ENCODE measurements around the gene LPO. TPM values are rescaled to one million over a fixed set of nuclear protein-coding genes. Genes with fewer than 3 reads are reported as not detected.

LPO gene
- total RNA-seq, 1 donor from 2014 or later = 0.27 TPM

DNA sequence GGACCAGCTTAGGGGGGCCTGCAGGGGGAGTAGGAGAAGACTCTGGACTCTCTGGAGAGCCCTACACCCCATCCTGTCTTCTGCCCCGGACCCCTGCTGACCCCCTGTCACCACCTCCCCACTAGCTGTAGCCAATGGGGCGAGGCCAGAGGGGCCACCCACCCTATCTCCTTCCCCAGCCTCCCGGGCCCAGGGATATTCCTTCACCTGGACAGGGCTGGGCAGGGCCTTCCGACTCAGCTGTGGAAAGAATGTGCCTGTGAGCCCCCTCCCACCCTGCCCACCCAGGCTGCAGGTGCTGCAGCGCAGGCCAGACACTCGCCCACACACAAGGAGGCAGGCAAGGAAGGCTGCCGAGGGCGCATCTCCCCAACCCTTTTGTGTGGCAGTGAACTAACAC, 67.2 kb downstream of the LPO start:
- Mint-ChIP-seq H3K27ac (no peak overlapping the region), H3K36me3 (peaks cover 2% of the 10 kb centered on the region), H3K9me3 (no peaks in the 10 kb centered on the region), H3K27me3 (ENCODE audit: low read depth) (no peaks in the 10 kb centered on the region), H3K4me1 (no peaks in the 10 kb centered on the region), H3K4me3 (no peak overlapping the region)
- DNase-seq (ENCODE audit: low spot score in 2 of 2, unreplicated experiment in 2 of 2) = no peak
- TF ChIP-seq, protein P1, sequence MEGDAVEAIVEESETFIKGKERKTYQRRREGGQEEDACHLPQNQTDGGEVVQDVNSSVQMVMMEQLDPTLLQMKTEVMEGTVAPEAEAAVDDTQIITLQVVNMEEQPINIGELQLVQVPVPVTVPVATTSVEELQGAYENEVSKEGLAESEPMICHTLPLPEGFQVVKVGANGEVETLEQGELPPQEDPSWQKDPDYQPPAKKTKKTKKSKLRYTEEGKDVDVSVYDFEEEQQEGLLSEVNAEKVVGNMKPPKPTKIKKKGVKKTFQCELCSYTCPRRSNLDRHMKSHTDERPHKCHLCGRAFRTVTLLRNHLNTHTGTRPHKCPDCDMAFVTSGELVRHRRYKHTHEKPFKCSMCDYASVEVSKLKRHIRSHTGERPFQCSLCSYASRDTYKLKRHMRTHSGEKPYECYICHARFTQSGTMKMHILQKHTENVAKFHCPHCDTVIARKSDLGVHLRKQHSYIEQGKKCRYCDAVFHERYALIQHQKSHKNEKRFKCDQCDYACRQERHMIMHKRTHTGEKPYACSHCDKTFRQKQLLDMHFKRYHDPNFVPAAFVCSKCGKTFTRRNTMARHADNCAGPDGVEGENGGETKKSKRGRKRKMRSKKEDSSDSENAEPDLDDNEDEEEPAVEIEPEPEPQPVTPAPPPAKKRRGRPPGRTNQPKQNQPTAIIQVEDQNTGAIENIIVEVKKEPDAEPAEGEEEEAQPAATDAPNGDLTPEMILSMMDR (IDR thresholded peaks at IDR 0.05; ENCODE audit: unreplicated experiment) = no peak

DNA sequence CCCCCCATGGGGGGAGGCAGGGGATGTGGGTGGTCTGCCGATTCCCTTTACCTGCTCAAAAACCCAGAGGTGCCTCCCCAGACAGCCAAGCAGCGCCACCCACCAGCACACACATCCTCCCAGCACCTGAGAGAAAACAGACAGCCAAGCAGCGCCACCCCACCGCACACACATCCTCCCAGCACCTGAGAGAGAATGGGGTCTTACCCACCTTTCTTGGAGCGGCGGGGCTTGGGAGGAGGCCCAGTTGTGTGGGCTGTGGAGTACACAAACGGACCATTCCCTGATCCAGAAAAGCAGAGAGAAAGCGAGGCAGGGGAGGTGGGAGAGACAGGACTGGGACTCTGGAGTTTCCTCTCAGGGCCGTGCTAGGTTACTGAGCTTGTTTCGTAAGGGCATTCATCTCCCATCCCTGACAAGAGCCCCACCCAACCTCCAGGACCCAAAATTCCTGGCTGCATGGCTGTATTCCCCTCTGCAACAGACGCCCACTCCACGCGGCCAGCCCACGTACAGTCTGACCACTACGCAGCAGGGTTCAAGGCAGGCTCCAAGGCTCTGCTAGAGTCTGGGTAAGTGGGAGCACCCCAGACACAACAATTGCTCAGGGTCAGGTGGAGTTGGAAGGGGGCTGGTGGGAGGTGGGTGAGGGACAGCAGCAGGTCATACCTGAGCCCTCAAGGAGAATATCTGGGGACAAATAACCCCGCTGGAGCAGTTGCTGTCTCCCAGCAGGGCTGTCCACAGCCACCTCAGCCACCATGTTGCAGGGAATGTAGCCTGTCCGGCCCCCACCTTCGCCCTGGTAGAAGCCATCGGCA, 68.0 kb downstream of the LPO start:
- H3K4me3 Mint-ChIP-seq = no peak overlapping the region
- H3K36me3 Mint-ChIP-seq = peaks cover 2% of the 10 kb centered on the region
- peak in 1 of 2 experiments; percentile 26 for DNase-seq (ENCODE audit: low spot score in 2 of 2, unreplicated experiment in 2 of 2)
- TF ChIP-seq, protein P1 (IDR thresholded peaks at IDR 0.05; ENCODE audit: unreplicated experiment) = no peak
- H3K27ac Mint-ChIP-seq = no peak overlapping the region
- H3K9me3 Mint-ChIP-seq = no peaks in the 10 kb centered on the region
- H3K4me1 Mint-ChIP-seq = no peaks in the 10 kb centered on the region
- H3K27me3 Mint-ChIP-seq (ENCODE audit: low read depth) = no peaks in the 10 kb centered on the region

DNA sequence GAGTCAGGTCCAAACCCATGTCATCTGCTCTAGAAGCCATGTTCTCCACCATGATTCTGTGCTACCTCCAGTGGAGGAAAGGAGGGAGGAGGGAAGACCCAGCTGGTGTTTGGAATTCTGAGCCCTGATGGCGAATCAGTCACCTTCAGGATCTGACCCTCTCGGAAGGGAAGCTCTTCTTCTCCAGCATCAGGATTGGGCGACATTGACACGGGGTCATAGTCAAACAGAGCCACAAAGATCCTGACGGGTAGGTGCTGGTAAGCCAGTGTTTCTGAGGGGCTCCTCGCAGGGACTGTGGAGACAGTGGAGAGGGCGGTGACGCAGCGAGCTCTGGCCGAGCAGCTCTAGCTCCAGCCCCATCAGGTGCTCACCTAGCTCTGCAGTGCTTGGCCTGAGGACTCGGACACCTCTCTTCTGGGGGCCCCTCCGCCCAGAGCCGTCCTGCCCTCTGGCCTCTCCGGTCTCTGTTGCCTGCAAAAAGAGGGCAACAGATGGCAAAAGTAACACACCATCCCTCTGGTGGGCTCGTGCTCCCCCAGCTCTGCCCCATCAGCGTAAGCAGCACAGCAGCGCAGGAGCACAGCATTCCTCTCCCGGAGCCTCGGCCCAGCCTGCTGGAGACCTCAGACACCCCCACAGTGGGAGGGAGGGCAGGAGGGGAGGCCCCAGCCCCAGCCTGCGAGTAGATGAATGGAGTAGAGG, 69.2 kb downstream of the LPO start:
- no peaks in the 10 kb centered on the region for H3K27me3 Mint-ChIP-seq (ENCODE audit: low read depth)
- H3K9me3 Mint-ChIP-seq = no peaks in the 10 kb centered on the region
- no peaks in the 10 kb centered on the region for H3K4me1 Mint-ChIP-seq
- TF ChIP-seq, protein P1 (IDR thresholded peaks at IDR 0.05; ENCODE audit: unreplicated experiment) = no peak
- no peak overlapping the region for H3K4me3 Mint-ChIP-seq
- H3K36me3 Mint-ChIP-seq = peaks cover 2% of the 10 kb centered on the region
- H3K27ac Mint-ChIP-seq = no peak overlapping the region
- peak in 1 of 2 experiments; percentile 28 for DNase-seq (ENCODE audit: low spot score in 2 of 2, unreplicated experiment in 2 of 2)

DNA sequence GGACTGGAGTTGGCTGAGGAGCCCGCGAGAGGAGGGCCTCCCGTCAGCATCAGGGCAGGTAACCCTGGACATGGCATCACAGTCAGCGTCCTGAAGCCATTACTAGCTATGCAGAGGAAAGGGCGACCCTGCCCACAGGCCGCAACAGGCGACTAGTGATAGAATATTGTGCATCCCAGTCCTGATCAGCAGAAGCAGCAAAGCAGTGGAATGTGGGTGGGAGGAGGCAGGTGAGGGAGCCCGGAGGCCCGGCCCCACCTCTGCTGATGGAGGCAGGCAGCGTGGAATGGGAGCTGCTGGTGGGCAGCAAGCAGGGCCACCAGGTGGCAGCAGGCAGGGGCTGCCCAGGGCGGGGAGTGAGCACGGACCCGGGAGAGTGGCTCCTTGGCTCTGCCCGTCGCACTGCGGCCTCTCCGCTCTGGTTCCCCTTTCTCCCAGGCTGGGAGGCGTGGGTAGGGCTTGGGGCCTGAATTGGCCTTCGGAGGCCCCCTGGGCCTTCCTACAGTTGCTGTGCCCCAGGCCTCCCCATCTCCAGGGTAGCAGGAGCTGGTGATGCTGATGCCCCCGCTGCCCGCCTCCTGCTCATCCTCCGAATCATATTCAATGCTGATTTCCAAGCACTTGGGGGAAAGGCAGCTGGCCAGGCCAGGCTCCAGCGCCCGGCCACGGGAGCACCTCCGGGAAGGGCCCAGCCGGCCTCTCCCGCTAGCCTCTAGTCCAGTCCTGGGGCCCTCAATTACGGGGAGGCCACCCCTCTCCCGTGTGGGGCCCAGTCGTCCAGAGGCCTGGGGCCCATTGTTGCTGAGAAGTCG, 70.0 kb downstream of the LPO start:
- no peaks in the 10 kb centered on the region for H3K4me1 Mint-ChIP-seq
- peak in 1 of 2 experiments; percentile 42 for DNase-seq (ENCODE audit: low spot score in 2 of 2, unreplicated experiment in 2 of 2)
- no peaks in the 10 kb centered on the region for H3K9me3 Mint-ChIP-seq
- H3K27me3 Mint-ChIP-seq (ENCODE audit: low read depth) = no peaks in the 10 kb centered on the region
- H3K36me3 Mint-ChIP-seq = peaks cover 2% of the 10 kb centered on the region
- H3K27ac Mint-ChIP-seq = no peak overlapping the region
- no peak overlapping the region for H3K4me3 Mint-ChIP-seq
- TF ChIP-seq, protein P1 (IDR thresholded peaks at IDR 0.05; ENCODE audit: unreplicated experiment) = no peak

DNA sequence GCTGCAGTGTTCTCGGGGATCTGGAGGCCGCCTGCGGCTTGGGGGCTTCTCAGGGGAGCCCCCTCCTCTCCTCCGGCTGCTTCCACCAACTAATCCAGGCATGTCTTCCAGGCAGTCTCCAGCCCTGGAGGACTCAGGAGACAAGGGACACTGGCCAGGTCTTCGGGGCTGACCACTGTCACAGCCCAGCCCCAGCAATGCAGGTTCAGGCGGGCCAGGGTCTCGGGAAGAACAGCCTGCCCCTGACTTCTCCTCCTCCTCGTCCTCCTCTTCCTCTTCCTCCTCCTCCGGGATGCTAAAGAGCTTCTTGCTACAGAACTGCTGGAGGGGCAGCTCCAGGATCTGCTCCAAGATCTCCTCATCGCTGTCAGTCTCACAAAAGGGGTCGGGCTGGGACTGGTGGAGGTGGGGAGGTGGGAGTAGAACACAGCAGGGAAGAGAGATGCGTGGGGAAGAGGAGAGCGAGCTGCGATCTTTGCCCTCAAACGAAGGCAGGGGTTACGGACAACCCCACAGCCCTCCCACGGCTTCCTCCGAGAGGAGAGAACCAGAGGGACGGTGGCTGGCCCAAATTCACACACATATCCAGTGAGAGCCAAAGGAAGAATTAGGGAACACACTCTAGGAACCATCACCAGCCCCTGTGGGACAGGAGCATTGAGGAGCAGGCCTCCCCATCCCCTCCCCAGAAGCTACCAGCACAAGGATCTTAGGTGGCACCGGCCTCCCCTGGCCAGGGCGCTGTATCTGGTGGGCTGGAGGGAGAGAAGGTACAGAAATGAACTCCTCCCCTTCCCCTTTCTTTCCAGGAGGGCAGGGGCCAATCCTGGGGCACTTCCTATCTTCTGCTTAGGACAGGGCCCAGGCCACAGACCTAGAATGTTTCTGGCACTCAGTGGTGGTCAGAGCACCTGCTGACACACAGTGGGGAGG, 70.9 kb downstream of the LPO start:
- Mint-ChIP-seq H3K27ac (no peak overlapping the region), H3K4me3 (no peak overlapping the region), H3K36me3 (peaks cover 7% of the 10 kb centered on the region), H3K9me3 (no peaks in the 10 kb centered on the region), H3K27me3 (ENCODE audit: low read depth) (no peaks in the 10 kb centered on the region), H3K4me1 (no peaks in the 10 kb centered on the region)
- peak in 1 of 2 experiments; percentile 29 for DNase-seq (ENCODE audit: low spot score in 2 of 2, unreplicated experiment in 2 of 2)
- TF ChIP-seq, protein P1 (IDR thresholded peaks at IDR 0.05; ENCODE audit: unreplicated experiment) = no peak
